ENCODE data around the gene CAMKK2.

- TF ChIP-seq POLR2A (IDR thresholded peaks at IDR 0.05) (no peak), CTCF (IDR thresholded peaks at IDR 0.05) (no peak)
Measured at GRCh38 chr12:121314431-121314830, 17.9 kb upstream of the CAMKK2 start.
